Left cardiac atrium (tissue), 4 donors: ENCODE results near the gene WDR20. TPM values are rescaled to one million over a fixed set of nuclear protein-coding genes. Genes with fewer than 3 reads are reported as not detected.
"Not testable (repeated sequence)": the region's sequence is repeated elsewhere in the genome, so short reads cannot be mapped to it uniquely, and the experiment has no call there.

ENCODE experiments used
- ATAC-seq, 2 donors: fragments of 200-7000 bp; cut with Tn5 transposase; one replicate each; pipeline ENCODE4 v1.9.1; 2020; ENCODE audit warnings: mild to moderate bottlenecking in 2 of 2, moderate library complexity in 2 of 2
- DNase-seq: peaks from one replicate; pipeline ENCODE4 v3.0.0-alpha.2; 2020
- intact Hi-C, 2 donors: fragments of 100-400 bp; cut with DNase I; formaldehyde crosslinking; loops; one replicate each; pipeline versions ENCODE4 v1.14.1 to v1.15.1; 2022 to 2023
- total RNA-seq, 2 donors: library from RNA; stranded (reverse); fragmentation: NEBNext Ultra II Directional; extraction: Animal tissue kit (Norgen Biotek cat#: 25700); gene quantifications; one replicate each; pipeline ENCODE4 v1.2.1, GENCODE V29; 2021
- donor health status: DM: no; HTN: yes; CAD: no.
- donor health status: DM: no; HTN: yes; CAD: no; lungs with severe emphysema.
- donor health status: DM: yes; HTN: yes; CAD: no.
- donor health status: Dilated cardiomyopathy.

The WDR20 gene
- total RNA-seq, 2 donors from 2014 or later: 23.3 to 23.7 TPM

GRCh38 chr14:102243795-102244194 is 104.1 kb downstream of the WDR20 start:
- DNase-seq, intact Hi-C loops, ATAC-seq: not testable (repeated sequence)

GRCh38 chr14:102246071-102246470 is 106.4 kb downstream of the WDR20 start:
- no peak for ATAC-seq

GRCh38 chr14:102248121-102248520 is 108.4 kb downstream of the WDR20 start:
- intact Hi-C loops: no loop called here
- ATAC-seq (no peak), DNase-seq (no peak)

More at GRCh38 chr14:102246071-102246470, 106.4 kb downstream of the WDR20 start:
- intact Hi-C loops: no loop called here
- no peak for DNase-seq

GRCh38 chr14:102249041-102249440 is 109.3 kb downstream of the WDR20 start:
- no peak for DNase-seq
- intact Hi-C loops: no loop called here
- no peak for ATAC-seq

- intact Hi-C loops: no loop called here
- no peak for ATAC-seq
- DNase-seq: no peak
Measured at GRCh38 chr14:102249981-102250380, 110.3 kb downstream of the WDR20 start.

- intact Hi-C loops: no loop called here
- DNase-seq (no peak), ATAC-seq (no peak)
Measured at GRCh38 chr14:102250636-102251035, 110.9 kb downstream of the WDR20 start.

GRCh38 chr14:102251161-102251560 is 111.5 kb downstream of the WDR20 start:
- intact Hi-C loops: no loop called here
- no peak for ATAC-seq
- no peak for DNase-seq

GRCh38 chr14:102252834-102253801 is 113.4 kb downstream of the WDR20 start:
- intact Hi-C loops: no loop called here
- peak; percentile 41 for DNase-seq
- ATAC-seq: peak; percentile 61 to 82

GRCh38 chr14:102255401-102256190 is 115.9 kb downstream of the WDR20 start:
- intact Hi-C loops: no loop called here
- peak; percentile 50 to 92 for ATAC-seq
- DNase-seq: peak; percentile 64

- intact Hi-C loops: no loop called here
- ATAC-seq: no peak
- no peak for DNase-seq
Measured at GRCh38 chr14:102256716-102257115, 117.0 kb downstream of the WDR20 start.

- DNase-seq (no peak), ATAC-seq (no peak)
- intact Hi-C loops: no loop called here
Measured at GRCh38 chr14:102258136-102258535, 118.4 kb downstream of the WDR20 start.

Other genes with a start within 250 kb of the WDR20 start
- gene DYNC1H1, start 175.3 kb upstream of the WDR20 start, total RNA-seq: 100 to 1,000 TPM; 298 to 361 TPM
- 100 to 1,000 TPM; 395 to 505 TPM for gene HSP90AA1, start 52.9 kb upstream of the WDR20 start, total RNA-seq
- 10 to 100 TPM; 10.8 to 15.3 TPM for gene MOK, start 165.3 kb downstream of the WDR20 start, total RNA-seq
- 1 to 10 TPM; 5.9 to 6.4 TPM for gene ZNF839, start 179.8 kb downstream of the WDR20 start, total RNA-seq
- 10 to 100 TPM; 30.0 to 31.9 TPM for gene CINP, start 223.0 kb downstream of the WDR20 start, total RNA-seq
- 10 to 100 TPM; 20.9 to 29.6 TPM for gene TECPR2, start 223.0 kb downstream of the WDR20 start, total RNA-seq